HepG2 (cell line): ENCODE results near the gene NUP88. TPM values are rescaled to one million over a fixed set of nuclear protein-coding genes. Genes with fewer than 3 reads are reported as not detected.
A peak's percentile ranks its signal among the peaks of the same experiment; 100 is the strongest.

Experiments
- ATAC-seq: fragments of 200-7000 bp; cut with Tn5 transposase; 3 replicates; pipeline ENCODE4 v1.9.1; 2020; ENCODE audit warnings: mild to moderate bottlenecking, moderate library complexity
- BruUV-seq: library from RNA; stranded (reverse); fragments of 400-500 nt; replicated peaks from 2 replicates; lab custom pipeline; 2021; lab: Mats Ljungman, UMichigan
- CTCF ChIA-PET: fragments of 300-600 bp; formaldehyde crosslinking; extraction: SDS; loops from one replicate; lab custom pipeline; 2021; ENCODE audit warnings: low total read pairs, inconsistent platforms, low intra/inter-chr PET ratio; lab: Yijun Ruan, JAX
- POLR2A ChIA-PET: fragments of 350-600 bp; sonication (Branson Sonifier 250); formaldehyde crosslinking; loops from one replicate; lab custom pipeline; 2020; ENCODE audit warnings: antibody characterized with exemption, inconsistent platforms; lab: Yijun Ruan, JAX
- DNase-seq: peaks from one replicate; pipeline ENCODE4 v3.0.0-alpha.2; 2015; ENCODE audit warnings: low spot score
- FAIRE-seq: peaks from 3 replicates; lab custom pipeline; 2011; peaks lifted over from hg19 to GRCh38; lab: Jason Lieb, UNC
- H2AFZ ChIP-seq: one replicate; pipeline ENCODE4 v1.6.1; 2011; ENCODE audit warnings: low read length, inconsistent platforms
- H3K27ac ChIP-seq: fragments of 300-600 bp; 3 replicates; pipeline ENCODE4 v1.8.0; 2011; ENCODE audit warnings: mixed run types, mild to moderate bottlenecking, mixed read lengths, low read length, inconsistent platforms; ENCODE audit not compliant: insufficient read depth; ENCODE audit errors: extremely low read length
- H3K27me3 ChIP-seq, 2 experiments: fragments of 200-600 bp in 1 of 2; 2 replicates in 1 of 2; 3 replicates in 1 of 2; pipeline versions ENCODE4 v1.6.0 to v1.8.0; 2011; ENCODE audit warnings: low read length in 2 of 2, mild to moderate bottlenecking in 2 of 2, moderate library complexity in 2 of 2, inconsistent platforms in 1 of 2; ENCODE audit not compliant: insufficient read depth in 2 of 2, control insufficient read depth in 1 of 2
- H3K36me3 ChIP-seq, 2 experiments: fragments of 200-600 bp in 1 of 2; replicated peaks in 1 of 2; 2 replicates in 1 of 2; 3 replicates in 1 of 2; pipeline versions ENCODE4 v1.5.1 to v1.8.0; 2011; ENCODE audit warnings: low read length in 2 of 2, inconsistent platforms in 1 of 2; ENCODE audit not compliant: insufficient read depth in 2 of 2, control insufficient read depth in 1 of 2
- H3K4me1 ChIP-seq: 2 replicates; pipeline ENCODE4 v1.5.1; 2012; ENCODE audit warnings: low read length, inconsistent platforms; ENCODE audit not compliant: insufficient read depth
- H3K4me2 ChIP-seq: 2 replicates; pipeline ENCODE4 v1.6.0; 2011; ENCODE audit warnings: low read depth, low read length, inconsistent platforms
- H3K4me3 ChIP-seq, 3 experiments: fragments of 200-600 bp in 1 of 3; sonication (generic), shearing (Covaris generic) in 1 of 3; replicated peaks in 1 of 3; 2 replicates each; pipeline ENCODE4 v1.5.1; 2011 to 2016; ENCODE audit warnings: low read length in 3 of 3, inconsistent platforms in 2 of 3, low read depth in 2 of 3, mild to moderate bottlenecking in 2 of 3, control low read depth in 1 of 3, mixed read lengths in 1 of 3; ENCODE audit not compliant: insufficient read depth in 1 of 3
- H3K79me2 ChIP-seq: one replicate; pipeline ENCODE4 v1.6.1; 2011; ENCODE audit warnings: low read length, inconsistent platforms; ENCODE audit not compliant: insufficient read depth
- H3K9ac ChIP-seq: 2 replicates; pipeline ENCODE4 v1.6.0; 2011; ENCODE audit warnings: mild to moderate bottlenecking, low read depth, low read length, inconsistent platforms; ENCODE audit not compliant: insufficient read depth
- H3K9me3 ChIP-seq: 2 replicates; pipeline ENCODE4 v1.5.1; 2012; ENCODE audit warnings: mild to moderate bottlenecking, low read length
- H4K20me1 ChIP-seq: 2 replicates; pipeline ENCODE4 v1.6.0; 2011; ENCODE audit warnings: inconsistent platforms, mild to moderate bottlenecking, low read length, moderate library complexity; ENCODE audit not compliant: insufficient read depth
- ATF7-NPFF ChIP-seq: sonication (generic); formaldehyde crosslinking; IDR thresholded peaks from 2 replicates; pipeline ENCODE4 v1.8.1; 2023; ENCODE audit warnings: mild to moderate bottlenecking, low read depth, missing genetic modification reagents, moderate library complexity
- CC2D1A ChIP-seq: sonication (generic); formaldehyde crosslinking; IDR thresholded peaks from 2 replicates; pipeline ENCODE4 v1.8.1; 2023; ENCODE audit warnings: mild to moderate bottlenecking, missing genetic modification reagents
- DNMT3B ChIP-seq: conservative IDR thresholded peaks from 2 replicates; pipeline ENCODE4 v1.6.1; 2016; ENCODE audit warnings: missing biosample characterization, control low read depth
- GLI4 ChIP-seq: sonication (generic); formaldehyde crosslinking; IDR thresholded peaks from 2 replicates; pipeline ENCODE4 v1.5.1; 2020; ENCODE audit warnings: missing genetic modification reagents, mild to moderate bottlenecking, moderate library complexity, borderline replicate concordance
- IRF2 ChIP-seq: IDR thresholded peaks from 2 replicates; pipeline ENCODE4 v1.6.1; 2018; ENCODE audit warnings: missing genetic modification reagents, missing compliant biosample characterization
- IRX3 ChIP-seq: sonication (generic); formaldehyde crosslinking; IDR thresholded peaks from 2 replicates; pipeline ENCODE4 v1.8.1; 2023; ENCODE audit warnings: mild to moderate bottlenecking, low read depth, missing genetic modification reagents, borderline replicate concordance
- JARID2 ChIP-seq: sonication (generic); formaldehyde crosslinking; IDR thresholded peaks from 2 replicates; pipeline ENCODE4 v1.8.1; 2023; ENCODE audit warnings: missing genetic modification reagents, inconsistent platforms; ENCODE audit not compliant: insufficient replicate concordance
- MAZ ChIP-seq, 2 experiments: sonication (generic) in 1 of 2; formaldehyde crosslinking in 1 of 2; IDR thresholded peaks; 2 replicates each; pipeline versions ENCODE4 v1.5.0 to v1.6.1; 2012 to 2020; ENCODE audit warnings: low read depth in 2 of 2, mild to moderate bottlenecking in 2 of 2, borderline replicate concordance in 1 of 2, improper control_type of control experiment in 1 of 2, low read length in 1 of 2, missing genetic modification reagents in 1 of 2, moderate library complexity in 1 of 2
- NBN ChIP-seq: fragments of 450-650 bp; conservative IDR thresholded peaks from 2 replicates; pipeline ENCODE4 v1.6.1; 2017
- NRL ChIP-seq: sonication (generic); formaldehyde crosslinking; IDR thresholded peaks from 2 replicates; pipeline ENCODE4 v1.5.0; 2020; ENCODE audit warnings: missing genetic modification reagents, mild to moderate bottlenecking, moderate library complexity, borderline replicate concordance
- PHF8 ChIP-seq: sonication (generic); formaldehyde crosslinking; IDR thresholded peaks from 2 replicates; pipeline ENCODE4 v1.5.0; 2020; ENCODE audit warnings: missing genetic modification reagents
- PITX1 ChIP-seq: sonication (generic); formaldehyde crosslinking; IDR thresholded peaks from 2 replicates; pipeline ENCODE4 v1.5.1; 2020; ENCODE audit warnings: mild to moderate bottlenecking, missing genetic modification reagents
- REL ChIP-seq: sonication (generic); formaldehyde crosslinking; conservative IDR thresholded peaks from 2 replicates; pipeline ENCODE4 v1.8.0; 2022; ENCODE audit warnings: mild to moderate bottlenecking, missing genetic modification reagents, moderate library complexity
- SOX5 ChIP-seq: IDR thresholded peaks from 2 replicates; pipeline ENCODE4 v1.6.1; 2016; ENCODE audit warnings: borderline replicate concordance
- SUZ12 ChIP-seq: fragments of 150-350 bp; IDR thresholded peaks from 2 replicates; pipeline ENCODE4 v1.6.1; 2014; ENCODE audit warnings: low read depth, low read length
- ZBTB3 ChIP-seq: sonication (generic); formaldehyde crosslinking; IDR thresholded peaks from 2 replicates; pipeline ENCODE4 v1.4.0; 2020; ENCODE audit warnings: low read depth, mild to moderate bottlenecking, moderate library complexity, missing genetic modification reagents, borderline replicate concordance
- ZEB1 ChIP-seq: IDR thresholded peaks from 2 replicates; pipeline ENCODE4 v1.6.1; 2012; ENCODE audit warnings: mild to moderate bottlenecking, low read depth, inconsistent platforms; ENCODE audit not compliant: insufficient replicate concordance
- ZNF230 ChIP-seq: sonication (generic); formaldehyde crosslinking; IDR thresholded peaks from 2 replicates; pipeline ENCODE4 v1.4.0; 2020; ENCODE audit warnings: mild to moderate bottlenecking, missing genetic modification reagents
- ZNF235 ChIP-seq: sonication (generic); formaldehyde crosslinking; IDR thresholded peaks from 2 replicates; pipeline ENCODE4 v1.8.1; 2023; ENCODE audit warnings: mild to moderate bottlenecking, missing genetic modification reagents, borderline replicate concordance
- ZNF451 ChIP-seq: sonication (generic); formaldehyde crosslinking; IDR thresholded peaks from 2 replicates; pipeline ENCODE4 v1.5.0; 2020; ENCODE audit warnings: mild to moderate bottlenecking, missing genetic modification reagents
- WGBS: methylation state at CpG from one replicate; pipeline ENCODE4 v1.1.6; 2017; ENCODE audit warnings: low lambda C conversion rate; 5-methylcytosine and 5-hydroxymethylcytosine counted together
- in situ Hi-C: cut with HindIII; loops from 2 replicates; pipeline ENCODE4 v1.10.0; 2017; ENCODE audit warnings: low pct_unique_long_range_greater_than_20kb; ENCODE audit not compliant: extremely low pct_ligation_motif_present
- intact Hi-C: fragments of 100-400 bp; cut with micrococcal nuclease; formaldehyde crosslinking; loops from one replicate; pipeline ENCODE4 v1.10.0; 2022; ENCODE audit not compliant: unreplicated experiment
- polyA plus RNA-seq, 8 experiments: library from polyadenylated mRNA; depleted of rRNA in 3 of 8; stranded (reverse) in 7 of 8; unstranded in 1 of 8; fragments of >200 nt; fragmentation: Illumina TruSeq in 4 of 8; extraction: Trizol in 4 of 8; gene quantifications; 2 replicates each; pipeline versions ENCODE4 v1.2.1 to v1.2.3, GENCODE V29; 2011 to 2016; ENCODE audit warnings: low read depth in 4 of 8, missing spikeins in 1 of 8, mixed read lengths in 1 of 8; ENCODE audit not compliant: insufficient read depth in 1 of 8
- total RNA-seq, 5 experiments: library from RNA; depleted of rRNA; stranded (reverse); fragments of >200 nt; fragmentation: Illumina TruSeq; extraction: Trizol; gene quantifications; 2 replicates each; pipeline ENCODE4 v1.2.3, GENCODE V29; 2016; ENCODE audit warnings: low read depth in 1 of 5
- TF ChIP-seq, protein P1 (sequence below): sonication (generic); formaldehyde crosslinking; IDR thresholded peaks from 2 replicates; pipeline ENCODE4; 2020; ENCODE audit warnings: missing genetic modification reagents, mild to moderate bottlenecking, borderline replicate concordance

Gene NUP88
- total and polyA plus RNA-seq, 2 of the 13 experiments (the other 11 are each of a cell fraction or from before 2014, with no cell fraction given): 48.2 to 130 TPM

DNA sequence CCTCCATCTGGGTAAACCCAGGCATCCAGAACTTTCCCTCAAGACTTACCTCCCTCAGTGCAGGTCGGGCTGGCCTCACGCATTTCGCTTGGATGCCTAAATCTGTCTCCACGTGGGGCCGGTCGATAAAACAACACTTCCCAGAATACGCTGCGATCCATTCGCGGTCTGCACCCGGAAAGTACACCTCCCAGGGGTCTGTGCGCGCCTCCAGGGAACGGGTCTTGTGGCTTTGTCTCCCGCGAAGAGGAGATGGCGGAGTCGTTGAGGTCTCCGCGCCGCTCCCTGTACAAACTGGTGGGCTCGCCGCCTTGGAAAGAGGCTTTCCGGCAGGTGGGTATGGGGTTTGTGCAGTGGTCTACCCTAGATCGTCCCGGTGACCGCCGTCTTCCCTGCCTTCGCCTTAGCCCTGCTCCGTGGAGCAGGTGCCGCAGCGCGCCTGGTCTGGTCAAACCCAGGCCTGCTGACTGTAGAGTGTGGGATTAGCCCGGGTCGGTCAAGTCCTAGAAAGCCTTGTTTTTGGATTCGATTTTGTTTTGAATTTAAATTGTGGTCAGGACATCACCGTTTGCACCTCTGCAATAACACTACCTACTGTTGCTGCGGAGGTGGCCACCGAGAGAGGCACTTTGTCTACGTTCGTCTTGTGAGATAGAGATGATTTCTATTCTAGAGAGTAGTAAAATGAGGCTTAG lies 644 bp upstream of the NUP88 start, which contains the start of gene RPAIN:
TSS of gene RPAIN (plus strand) at position 224 of the 695 bp plus-strand sequence. CDS start at position 253, 29 bp downstream.
- peak within 1 kb of the TSS; percentile 92 for H3K4me2 ChIP-seq
- no TSS peak for BruUV-seq
- WGBS: 0% methylated on average over 12 of the region's 41 CpGs
- in situ Hi-C loops (no loop called here), intact Hi-C loops (loop anchor here (1.0 kb wide), 1 partner anchor 171 kb away; no protein-coding TSS in a partner anchor)
- peak within 1 kb of the TSS; percentile 85 for H3K27ac ChIP-seq
- ChIA-PET POLR2A (interaction anchor here (0.8 to 2.0 kb wide), 11 partner anchors 11 to 138 kb away, joined by 3 to 47 read pairs (median 7); partner anchors contain the start of genes C1QBP, DERL2, MIS12 and RABEP1), CTCF (interaction anchor here (0.6 kb wide), 1 partner anchor 18 kb away, joined by 3 read pairs; the partner anchor contains the start of gene C1QBP)
- H3K9ac ChIP-seq: peak within 1 kb of the TSS; percentile 92
- peaks cover 48% of the 10 kb centered on the region for H3K4me1 ChIP-seq
- H3K36me3 ChIP-seq: peaks cover 17 to 42% of the 10 kb centered on the region in 2 experiments
- peak within 1 kb of the TSS; percentile 98 for H2AFZ ChIP-seq
- DNase-seq: peak; percentile 85
- H3K79me2 ChIP-seq: peaks cover 68% of the 10 kb centered on the region
- H3K4me3 ChIP-seq: peak within 1 kb of the TSS; percentile 87 to 99 (median 91)
- H4K20me1 ChIP-seq: no peaks in the 10 kb centered on the region; the same call in 1 of the 2 replicates
- H3K27me3 ChIP-seq: no peaks in the 10 kb centered on the region; a peak in 1 of 5 replicates
- H3K9me3 ChIP-seq: no peaks in the 10 kb centered on the region
- peak; percentile 89 for ATAC-seq
- FAIRE-seq: peak; percentile 4
- no peak for TF ChIP-seq IRX3 (CRISPR knock-in tag)
- TF ChIP-seq GLI4 (CRISPR knock-in tag): 0 out of 2 replicates have a peak, but pooled peaks have one; percentile 12
- TF ChIP-seq NRL (CRISPR knock-in tag): peak; percentile 77; the same call in 1 of the 2 replicates
- TF ChIP-seq REL (CRISPR knock-in tag): no peak
- peak; percentile 35; the same call in 1 of the 2 replicates for TF ChIP-seq CC2D1A
- TF ChIP-seq DNMT3B (CRISPR knock-in tag): 0 out of 2 replicates have a peak, but pooled peaks have one; percentile 36
- TF ChIP-seq SOX5 (CRISPR knock-in tag): no peak
- TF ChIP-seq MAZ (IDR thresholded peaks at IDR 0.05; ENCODE audit: borderline replicate concordance, low read depth, low read length): no peak
- peak; percentile 74; the same call in 1 of the 2 replicates for TF ChIP-seq MAZ (CRISPR knock-in tag; IDR thresholded peaks at IDR 0.05; ENCODE audit: low read depth)
- peak; percentile 17 for TF ChIP-seq JARID2 (CRISPR knock-in tag)
- TF ChIP-seq ZNF235: 0 out of 2 replicates have a peak, but pooled peaks have one; percentile 60
- no peak for TF ChIP-seq ZNF230 (CRISPR knock-in tag)
- TF ChIP-seq ZBTB3: no peak; the same call in 1 of the 2 replicates
- peak; percentile 82 for TF ChIP-seq PHF8 (CRISPR knock-in tag)
- peak; percentile 22; the same call in 1 of the 2 replicates for TF ChIP-seq ZNF451 (CRISPR knock-in tag)
- TF ChIP-seq ATF7-NPFF: peak; percentile 25
- TF ChIP-seq ZEB1: peak; percentile 21
- TF ChIP-seq SUZ12: peak; percentile 45
- TF ChIP-seq PITX1 (CRISPR knock-in tag): peak; percentile 62
- TF ChIP-seq NBN: no peak
- TF ChIP-seq, protein P1, sequence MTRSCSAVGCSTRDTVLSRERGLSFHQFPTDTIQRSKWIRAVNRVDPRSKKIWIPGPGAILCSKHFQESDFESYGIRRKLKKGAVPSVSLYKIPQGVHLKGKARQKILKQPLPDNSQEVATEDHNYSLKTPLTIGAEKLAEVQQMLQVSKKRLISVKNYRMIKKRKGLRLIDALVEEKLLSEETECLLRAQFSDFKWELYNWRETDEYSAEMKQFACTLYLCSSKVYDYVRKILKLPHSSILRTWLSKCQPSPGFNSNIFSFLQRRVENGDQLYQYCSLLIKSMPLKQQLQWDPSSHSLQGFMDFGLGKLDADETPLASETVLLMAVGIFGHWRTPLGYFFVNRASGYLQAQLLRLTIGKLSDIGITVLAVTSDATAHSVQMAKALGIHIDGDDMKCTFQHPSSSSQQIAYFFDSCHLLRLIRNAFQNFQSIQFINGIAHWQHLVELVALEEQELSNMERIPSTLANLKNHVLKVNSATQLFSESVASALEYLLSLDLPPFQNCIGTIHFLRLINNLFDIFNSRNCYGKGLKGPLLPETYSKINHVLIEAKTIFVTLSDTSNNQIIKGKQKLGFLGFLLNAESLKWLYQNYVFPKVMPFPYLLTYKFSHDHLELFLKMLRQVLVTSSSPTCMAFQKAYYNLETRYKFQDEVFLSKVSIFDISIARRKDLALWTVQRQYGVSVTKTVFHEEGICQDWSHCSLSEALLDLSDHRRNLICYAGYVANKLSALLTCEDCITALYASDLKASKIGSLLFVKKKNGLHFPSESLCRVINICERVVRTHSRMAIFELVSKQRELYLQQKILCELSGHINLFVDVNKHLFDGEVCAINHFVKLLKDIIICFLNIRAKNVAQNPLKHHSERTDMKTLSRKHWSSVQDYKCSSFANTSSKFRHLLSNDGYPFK (CRISPR knock-in tag): peak; percentile 83; the same call in 1 of the 2 replicates
- TF ChIP-seq IRF2 (CRISPR knock-in tag): peak; percentile 38; the same call in 1 of the 2 replicates
